ENCODE results near the gene LHX4.

LHX4 gene

DNA sequence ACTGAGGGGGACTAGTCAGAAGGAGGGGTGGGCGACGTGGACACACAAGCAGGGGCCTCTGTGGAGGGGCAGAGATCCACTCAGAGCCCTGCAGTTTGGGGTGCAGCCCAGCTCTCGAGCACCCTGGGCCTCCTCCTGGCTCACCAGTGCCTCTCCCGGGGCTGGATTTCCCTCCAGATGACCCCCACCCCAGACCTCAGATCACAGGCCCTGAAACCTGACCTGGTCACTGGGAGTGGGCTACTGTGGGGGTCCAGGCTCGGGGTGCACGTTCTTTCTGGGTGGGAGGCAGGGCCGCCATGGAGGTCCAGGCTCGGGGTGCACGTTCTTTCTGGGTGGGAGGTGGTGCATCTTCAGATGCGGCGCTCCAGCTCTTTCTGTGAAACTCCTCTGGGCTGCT is 10.3 kb upstream of the LHX4 start:
- TF ChIP-seq FOXM1 (IDR thresholded peaks at IDR 0.05; ENCODE audit: borderline replicate concordance, low read depth) (no peak), NFIC (IDR thresholded peaks at IDR 0.05) (no peak), TCF12 (IDR thresholded peaks at IDR 0.05; ENCODE audit: low read depth) (no peak), RAD21 (IDR thresholded peaks at IDR 0.05; ENCODE audit: low read depth) (no peak), YY1 (IDR thresholded peaks at IDR 0.05; ENCODE audit: low read depth) (no peak), TEAD4 (IDR thresholded peaks at IDR 0.05) (no peak), ZBTB7A (IDR thresholded peaks at IDR 0.05; ENCODE audit: low read depth) (no peak)
- TF ChIP-seq, protein P1, sequence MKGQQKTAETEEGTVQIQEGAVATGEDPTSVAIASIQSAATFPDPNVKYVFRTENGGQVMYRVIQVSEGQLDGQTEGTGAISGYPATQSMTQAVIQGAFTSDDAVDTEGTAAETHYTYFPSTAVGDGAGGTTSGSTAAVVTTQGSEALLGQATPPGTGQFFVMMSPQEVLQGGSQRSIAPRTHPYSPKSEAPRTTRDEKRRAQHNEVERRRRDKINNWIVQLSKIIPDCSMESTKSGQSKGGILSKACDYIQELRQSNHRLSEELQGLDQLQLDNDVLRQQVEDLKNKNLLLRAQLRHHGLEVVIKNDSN (IDR thresholded peaks at IDR 0.05) = no peak
- TF ChIP-seq, protein P2, sequence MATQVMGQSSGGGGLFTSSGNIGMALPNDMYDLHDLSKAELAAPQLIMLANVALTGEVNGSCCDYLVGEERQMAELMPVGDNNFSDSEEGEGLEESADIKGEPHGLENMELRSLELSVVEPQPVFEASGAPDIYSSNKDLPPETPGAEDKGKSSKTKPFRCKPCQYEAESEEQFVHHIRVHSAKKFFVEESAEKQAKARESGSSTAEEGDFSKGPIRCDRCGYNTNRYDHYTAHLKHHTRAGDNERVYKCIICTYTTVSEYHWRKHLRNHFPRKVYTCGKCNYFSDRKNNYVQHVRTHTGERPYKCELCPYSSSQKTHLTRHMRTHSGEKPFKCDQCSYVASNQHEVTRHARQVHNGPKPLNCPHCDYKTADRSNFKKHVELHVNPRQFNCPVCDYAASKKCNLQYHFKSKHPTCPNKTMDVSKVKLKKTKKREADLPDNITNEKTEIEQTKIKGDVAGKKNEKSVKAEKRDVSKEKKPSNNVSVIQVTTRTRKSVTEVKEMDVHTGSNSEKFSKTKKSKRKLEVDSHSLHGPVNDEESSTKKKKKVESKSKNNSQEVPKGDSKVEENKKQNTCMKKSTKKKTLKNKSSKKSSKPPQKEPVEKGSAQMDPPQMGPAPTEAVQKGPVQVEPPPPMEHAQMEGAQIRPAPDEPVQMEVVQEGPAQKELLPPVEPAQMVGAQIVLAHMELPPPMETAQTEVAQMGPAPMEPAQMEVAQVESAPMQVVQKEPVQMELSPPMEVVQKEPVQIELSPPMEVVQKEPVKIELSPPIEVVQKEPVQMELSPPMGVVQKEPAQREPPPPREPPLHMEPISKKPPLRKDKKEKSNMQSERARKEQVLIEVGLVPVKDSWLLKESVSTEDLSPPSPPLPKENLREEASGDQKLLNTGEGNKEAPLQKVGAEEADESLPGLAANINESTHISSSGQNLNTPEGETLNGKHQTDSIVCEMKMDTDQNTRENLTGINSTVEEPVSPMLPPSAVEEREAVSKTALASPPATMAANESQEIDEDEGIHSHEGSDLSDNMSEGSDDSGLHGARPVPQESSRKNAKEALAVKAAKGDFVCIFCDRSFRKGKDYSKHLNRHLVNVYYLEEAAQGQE (IDR thresholded peaks at IDR 0.05; ENCODE audit: low read depth) = no peak

DNA sequence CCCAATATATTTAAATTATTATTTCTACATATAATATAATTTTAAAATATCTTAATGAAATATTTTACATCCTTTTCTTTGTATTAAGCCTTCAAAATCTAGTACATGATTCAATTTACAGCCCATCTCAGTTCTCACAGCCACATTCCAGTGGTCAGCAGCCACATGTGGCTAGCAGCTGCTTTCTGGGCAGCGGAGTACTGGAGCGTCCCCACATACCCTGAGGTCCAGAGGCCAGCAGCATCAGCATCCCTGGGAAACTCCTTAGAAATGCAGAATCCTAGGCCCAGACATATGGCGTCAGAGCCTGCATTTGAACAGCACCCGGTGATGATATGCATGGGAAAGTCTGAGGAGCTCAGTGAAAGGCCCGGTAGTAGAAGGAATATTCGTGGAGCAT is 8.6 kb upstream of the LHX4 start:
- TF ChIP-seq NFIC (IDR thresholded peaks at IDR 0.05) (no peak), TAF1 (IDR thresholded peaks at IDR 0.05; ENCODE audit: low read depth) (no peak), TEAD4 (IDR thresholded peaks at IDR 0.05) (no peak), EGR1 (IDR thresholded peaks at IDR 0.05) (no peak), FOXM1 (IDR thresholded peaks at IDR 0.05; ENCODE audit: borderline replicate concordance, low read depth) (no peak), CREB1 (IDR thresholded peaks at IDR 0.05; ENCODE audit: low read depth) (no peak), TCF12 (IDR thresholded peaks at IDR 0.05; ENCODE audit: low read depth) (no peak), ZBTB7A (IDR thresholded peaks at IDR 0.05; ENCODE audit: low read depth) (no peak)
- TF ChIP-seq, protein P3, sequence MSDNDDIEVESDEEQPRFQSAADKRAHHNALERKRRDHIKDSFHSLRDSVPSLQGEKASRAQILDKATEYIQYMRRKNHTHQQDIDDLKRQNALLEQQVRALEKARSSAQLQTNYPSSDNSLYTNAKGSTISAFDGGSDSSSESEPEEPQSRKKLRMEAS (IDR thresholded peaks at IDR 0.05) = no peak
- TF ChIP-seq, protein P1 (IDR thresholded peaks at IDR 0.05) = no peak

DNA sequence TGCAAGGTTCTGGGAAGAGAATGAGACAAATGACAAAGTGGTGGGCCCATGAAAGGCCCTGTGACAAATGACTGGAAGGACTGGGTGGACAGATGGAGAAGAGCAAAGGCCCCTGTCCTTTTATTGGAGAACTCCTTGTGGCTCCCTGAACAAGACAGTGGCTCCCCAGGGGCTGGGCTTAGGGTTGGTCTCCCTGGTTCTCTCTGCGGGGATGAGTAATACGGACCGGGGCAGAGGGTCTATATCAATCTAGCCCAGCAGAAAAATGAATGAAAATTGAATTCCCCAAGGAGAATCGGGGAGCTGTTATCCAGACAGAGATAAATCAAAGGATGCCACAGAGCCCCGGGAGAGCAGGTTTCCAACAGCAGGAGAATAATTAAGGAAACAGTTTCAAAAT is 5.2 kb upstream of the LHX4 start:
- TF ChIP-seq, protein P2 (IDR thresholded peaks at IDR 0.05; ENCODE audit: low read depth) = no peak
- no peak for TF ChIP-seq TCF12 (IDR thresholded peaks at IDR 0.05; ENCODE audit: low read depth)
- no peak for TF ChIP-seq EP300 (IDR thresholded peaks at IDR 0.05; ENCODE audit: borderline replicate concordance)
- no peak for TF ChIP-seq FOXM1 (IDR thresholded peaks at IDR 0.05; ENCODE audit: borderline replicate concordance, low read depth)
- TF ChIP-seq, protein P1 (IDR thresholded peaks at IDR 0.05) = no peak
- TF ChIP-seq CREB1 (IDR thresholded peaks at IDR 0.05; ENCODE audit: low read depth) = no peak
- TF ChIP-seq, protein P3 (IDR thresholded peaks at IDR 0.05) = no peak
- TF ChIP-seq YY1 (IDR thresholded peaks at IDR 0.05; ENCODE audit: low read depth) = no peak
- TF ChIP-seq NFIC (IDR thresholded peaks at IDR 0.05) = no peak
- no peak for TF ChIP-seq TEAD4 (IDR thresholded peaks at IDR 0.05)

DNA sequence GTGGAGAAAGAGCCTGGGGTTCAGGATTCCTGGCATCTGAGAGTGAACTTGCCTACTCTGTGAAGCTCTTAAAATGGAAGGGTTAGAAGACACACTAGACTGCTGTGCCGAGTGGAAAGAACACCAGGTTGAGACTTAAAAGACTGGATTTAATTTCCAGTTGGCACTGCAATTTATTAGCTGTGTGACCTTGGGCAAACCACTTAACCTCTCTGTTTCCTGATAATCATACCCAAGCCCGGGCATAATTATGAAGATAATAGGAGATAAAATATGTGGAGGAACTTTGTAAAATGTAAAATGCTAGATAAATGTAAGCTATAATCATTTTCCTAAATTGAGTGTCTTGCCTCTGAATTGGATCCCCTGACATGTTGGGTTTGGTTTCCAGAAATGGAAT is 4.7 kb upstream of the LHX4 start:
- TF ChIP-seq EGR1 (IDR thresholded peaks at IDR 0.05) = no peak
- TF ChIP-seq, protein P3 (IDR thresholded peaks at IDR 0.05) = no peak
- TF ChIP-seq, protein P2 (IDR thresholded peaks at IDR 0.05; ENCODE audit: low read depth) = no peak

Measured in Ishikawa (cell line).